IPS DF 4.7 (cell line): ENCODE data around the gene CAPN2.

Experiments used
- DNase-seq: peaks from one replicate; pipeline ENCODE4 v3.0.0-alpha.2; 2013; ENCODE audit warnings: low spot score; ENCODE audit errors: extremely low read depth

The CAPN2 gene

DNA sequence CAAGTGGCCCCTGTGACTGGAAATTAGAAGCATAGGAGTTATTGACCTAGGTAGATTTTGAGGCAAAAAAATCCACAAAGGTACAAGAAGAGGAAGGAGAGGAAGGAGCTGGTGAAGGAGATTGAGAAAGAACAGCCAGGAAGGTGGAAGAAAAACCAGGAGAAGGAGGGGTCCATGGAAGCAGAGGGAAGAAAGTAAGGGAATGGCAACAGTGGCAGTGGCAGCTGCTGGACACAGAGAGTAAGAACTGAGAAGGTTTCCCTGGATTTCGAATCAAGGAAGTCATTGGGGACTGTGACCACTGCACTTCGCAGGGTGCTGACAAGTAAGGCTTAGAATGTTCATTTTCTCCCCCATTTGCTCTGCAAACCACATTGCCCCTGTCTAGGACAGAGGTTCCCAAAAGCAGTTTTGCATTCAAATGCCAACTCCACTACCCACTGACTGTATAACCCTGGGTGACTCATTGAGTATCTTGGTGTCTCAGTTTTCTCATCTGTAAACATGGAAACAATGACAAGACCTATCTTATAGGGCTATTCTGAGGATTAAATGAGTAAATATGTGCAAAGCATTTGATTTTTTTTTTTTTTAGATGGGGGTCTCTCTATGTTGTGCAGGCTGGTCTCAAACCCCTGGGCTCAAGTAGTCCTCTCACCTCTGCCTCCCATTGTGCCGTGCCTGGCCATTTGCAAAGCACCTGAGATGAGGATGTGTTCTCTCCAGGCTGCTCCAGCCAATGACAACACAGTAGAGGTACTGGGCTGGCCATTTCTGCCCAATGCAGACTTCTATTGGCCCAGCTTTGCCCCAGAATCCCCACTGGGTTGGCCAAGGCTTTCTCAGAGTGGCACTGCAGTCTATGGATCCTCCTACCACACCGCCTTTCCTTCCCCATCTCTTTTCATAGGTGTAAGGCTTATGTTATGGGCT, 9.3 kb upstream of the CAPN2 start:
- no peak for DNase-seq

- no peak for DNase-seq
Measured at GRCh38 chr1:223703668-223704013, 8.7 kb upstream of the CAPN2 start.

- no peak for DNase-seq
Measured at GRCh38 chr1:223704921-223705878, 7.1 kb upstream of the CAPN2 start.

DNA sequence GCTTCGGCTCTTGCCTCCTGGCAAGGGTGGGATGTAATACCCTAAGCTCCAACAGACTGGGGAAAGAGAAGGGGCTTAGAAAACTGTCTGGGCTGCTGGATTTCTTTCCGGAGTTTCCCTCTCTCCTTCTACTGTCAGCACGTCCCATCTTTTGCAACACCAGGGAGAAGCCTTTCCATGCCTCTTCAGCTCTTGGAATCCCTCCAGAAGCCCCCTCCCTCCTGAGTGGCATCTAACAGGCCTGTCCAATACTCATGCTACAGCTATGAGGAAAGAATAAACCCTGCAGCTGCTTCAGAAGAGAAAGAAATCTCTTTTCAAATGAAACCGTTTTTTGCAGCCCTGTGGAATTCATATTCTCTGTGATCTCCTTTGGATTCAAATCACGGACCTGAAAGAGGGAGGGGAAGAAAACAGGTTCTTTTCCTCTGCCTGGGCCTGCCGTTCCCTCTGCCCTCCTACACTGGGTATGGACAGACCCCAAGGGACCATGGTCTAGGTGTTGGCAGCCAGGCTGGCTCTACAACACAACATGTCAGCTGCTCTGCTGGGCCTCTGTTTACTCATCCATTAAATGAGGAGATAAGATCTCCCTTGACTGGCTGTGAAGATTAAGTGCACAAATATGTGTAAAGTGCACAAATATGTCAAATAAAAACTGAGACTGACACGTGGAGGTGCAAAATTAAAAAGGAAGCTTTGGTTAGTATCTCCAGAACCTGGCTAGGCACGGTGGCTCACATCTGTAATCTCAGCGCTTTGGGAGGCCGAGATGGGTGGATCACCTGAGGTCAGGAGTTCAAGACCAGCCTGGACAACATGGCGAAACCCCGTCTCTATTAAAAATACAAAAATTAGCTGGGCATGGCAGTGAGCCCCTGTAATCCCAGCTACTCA, 6.0 kb upstream of the CAPN2 start:
- no peak for DNase-seq

DNA sequence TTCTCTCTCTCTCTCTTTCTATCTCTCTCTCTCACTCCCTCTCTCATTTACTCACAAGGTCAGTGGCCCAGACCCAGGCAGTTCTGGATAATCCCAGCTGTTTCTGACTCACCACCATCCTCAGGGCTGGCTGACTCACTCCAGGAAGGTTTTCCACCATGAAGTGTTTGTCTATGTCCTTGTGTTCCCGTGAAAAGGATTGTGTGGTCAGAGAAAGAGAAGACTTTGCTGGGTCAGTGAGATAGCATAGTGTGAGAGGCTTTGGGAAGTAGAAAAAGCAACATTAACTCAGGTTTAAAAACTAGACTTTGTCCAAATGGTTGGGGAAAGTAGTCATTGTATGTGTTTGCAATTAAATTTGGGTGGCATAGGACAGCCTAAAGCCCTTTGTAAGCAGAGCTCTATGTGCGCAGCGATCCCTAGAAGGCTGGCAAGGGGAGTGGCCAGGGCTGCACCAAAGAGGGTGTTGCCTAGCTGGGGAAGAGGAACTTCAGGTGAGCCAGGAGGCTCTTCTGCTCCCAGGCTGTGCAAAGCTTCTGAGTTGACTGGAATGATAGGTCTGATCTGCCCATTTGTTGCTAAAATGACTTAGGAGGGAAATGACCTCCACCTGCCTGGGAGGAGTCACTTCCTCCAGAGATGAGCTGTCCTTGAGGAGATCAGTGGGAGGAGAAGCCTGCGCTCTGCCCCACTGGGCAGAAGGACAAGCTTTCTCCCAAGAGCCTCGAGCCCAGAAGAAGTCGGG, 4.9 kb upstream of the CAPN2 start:
- DNase-seq, result no peak

- DNase-seq, result no peak
Measured at GRCh38 chr1:223708001-223708359, 4.4 kb upstream of the CAPN2 start.

DNA sequence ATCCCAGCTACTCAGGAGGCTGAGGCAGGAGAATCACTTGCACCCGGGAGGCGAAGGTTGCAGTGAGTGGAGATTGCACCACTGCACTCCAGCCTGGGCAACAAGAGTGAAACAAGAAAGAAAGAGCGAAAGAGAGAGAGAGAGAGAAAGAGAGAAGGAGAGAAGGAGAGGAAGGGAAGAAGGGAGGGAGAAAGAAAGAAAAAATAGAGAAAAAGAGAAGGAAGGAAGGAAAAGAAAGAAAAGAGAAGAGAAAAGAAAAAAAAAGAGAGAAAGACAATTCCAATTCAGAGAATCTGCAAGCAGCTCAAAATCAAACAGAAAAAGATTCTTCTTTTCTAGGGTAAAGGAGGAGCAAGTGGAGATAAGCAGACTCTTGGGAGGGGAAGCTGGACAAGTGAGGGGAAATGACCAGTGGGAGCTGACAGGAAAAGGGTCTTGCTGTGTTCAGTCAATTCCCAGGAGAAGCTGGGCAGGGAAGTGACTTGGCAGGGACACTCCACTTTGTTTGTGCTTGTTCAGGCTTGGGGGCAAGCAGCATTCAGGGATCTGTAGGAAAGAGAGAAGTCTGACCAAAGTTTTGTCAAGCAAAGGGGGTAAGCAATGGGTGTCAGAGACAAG, 3.6 kb upstream of the CAPN2 start:
- no peak for DNase-seq

DNA sequence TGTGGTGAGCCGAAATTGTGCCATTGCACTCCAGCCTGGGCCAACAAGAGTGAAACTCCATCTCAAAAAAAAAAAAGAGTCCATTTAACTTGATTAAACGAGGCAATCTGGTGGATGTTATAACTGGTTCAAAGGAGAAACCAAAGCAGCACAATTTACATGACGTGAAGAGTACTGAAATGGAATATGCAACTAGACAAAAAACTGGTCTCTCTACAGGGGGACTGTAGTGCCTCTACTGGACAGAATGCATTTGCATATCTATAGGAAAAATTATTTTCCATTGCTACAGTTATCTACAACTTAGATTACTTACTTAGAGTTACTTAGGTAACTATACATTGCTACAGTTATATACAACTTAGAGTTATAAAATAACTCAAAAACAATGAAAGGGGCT, 2.7 kb upstream of the CAPN2 start:
- no peak for DNase-seq

DNA sequence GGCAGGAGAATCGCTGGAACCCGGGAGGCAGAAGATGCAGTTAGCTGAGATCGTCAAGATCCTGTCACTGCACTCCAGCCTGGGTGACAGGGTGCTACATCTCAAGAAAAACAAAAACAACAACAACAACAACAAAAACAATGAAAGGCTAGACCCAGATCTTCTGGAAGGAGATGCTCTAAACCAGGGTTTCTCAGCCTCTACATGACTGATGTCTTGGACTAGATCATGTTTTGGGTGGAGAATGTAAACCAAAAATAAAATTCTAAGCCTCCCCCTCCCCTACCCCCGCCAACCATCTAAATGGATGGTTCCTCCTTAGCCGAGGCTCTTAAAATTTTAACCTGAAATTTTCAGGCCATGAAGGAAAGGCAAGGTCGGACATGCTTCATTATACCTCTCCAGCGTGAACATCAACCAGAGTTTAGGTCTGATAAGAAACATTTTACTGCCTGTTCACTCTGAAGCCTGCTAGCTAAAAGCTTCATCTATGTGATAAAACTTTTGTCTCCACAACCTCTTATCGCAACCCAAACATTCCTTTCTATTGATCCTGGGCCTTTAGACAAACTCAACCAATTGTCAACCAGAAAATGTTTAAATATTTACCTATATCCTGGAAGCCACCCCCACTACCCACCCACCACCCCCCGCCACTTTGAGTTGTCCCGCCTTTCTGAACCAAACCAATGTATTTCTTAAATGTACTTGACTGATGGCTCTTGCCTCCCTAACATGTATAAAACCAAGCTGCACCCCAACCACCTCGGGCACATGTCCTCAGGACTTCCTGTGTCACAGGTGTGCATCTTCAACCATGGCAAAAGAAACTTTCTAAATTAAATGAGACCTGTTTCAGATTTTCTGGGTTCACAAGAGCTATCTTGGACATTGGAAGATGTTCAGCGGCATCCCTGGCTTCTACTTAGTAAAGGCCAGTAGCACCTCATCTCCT, 1.9 kb upstream of the CAPN2 start:
- no peak for DNase-seq

DNA sequence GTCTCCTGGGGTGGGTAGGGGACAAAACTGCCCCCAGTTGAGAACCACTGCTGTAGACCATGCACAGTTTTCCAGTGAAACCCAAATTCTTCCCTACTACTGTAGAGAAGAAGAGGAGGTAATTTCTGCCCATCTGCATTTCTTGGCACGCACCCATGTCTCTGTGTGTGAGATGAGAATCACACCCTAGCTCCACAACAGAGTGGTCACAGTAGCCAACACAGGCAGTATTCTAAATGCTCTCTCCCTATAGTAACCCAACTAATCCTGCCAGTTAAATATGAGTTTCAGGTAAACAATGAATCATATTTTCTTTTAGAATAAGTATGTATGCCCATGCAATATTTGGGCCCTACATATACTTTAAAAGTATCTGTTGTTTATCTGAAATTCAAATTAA, 1.2 kb upstream of the CAPN2 start:
- no peak for DNase-seq

- DNase-seq, result no peak
Measured at GRCh38 chr1:223711747-223712193, 569 bp upstream of the CAPN2 start.

GRCh38 chr1:223712850-223713474, 623 bp downstream of the CAPN2 start:
- no peak for DNase-seq

DNA sequence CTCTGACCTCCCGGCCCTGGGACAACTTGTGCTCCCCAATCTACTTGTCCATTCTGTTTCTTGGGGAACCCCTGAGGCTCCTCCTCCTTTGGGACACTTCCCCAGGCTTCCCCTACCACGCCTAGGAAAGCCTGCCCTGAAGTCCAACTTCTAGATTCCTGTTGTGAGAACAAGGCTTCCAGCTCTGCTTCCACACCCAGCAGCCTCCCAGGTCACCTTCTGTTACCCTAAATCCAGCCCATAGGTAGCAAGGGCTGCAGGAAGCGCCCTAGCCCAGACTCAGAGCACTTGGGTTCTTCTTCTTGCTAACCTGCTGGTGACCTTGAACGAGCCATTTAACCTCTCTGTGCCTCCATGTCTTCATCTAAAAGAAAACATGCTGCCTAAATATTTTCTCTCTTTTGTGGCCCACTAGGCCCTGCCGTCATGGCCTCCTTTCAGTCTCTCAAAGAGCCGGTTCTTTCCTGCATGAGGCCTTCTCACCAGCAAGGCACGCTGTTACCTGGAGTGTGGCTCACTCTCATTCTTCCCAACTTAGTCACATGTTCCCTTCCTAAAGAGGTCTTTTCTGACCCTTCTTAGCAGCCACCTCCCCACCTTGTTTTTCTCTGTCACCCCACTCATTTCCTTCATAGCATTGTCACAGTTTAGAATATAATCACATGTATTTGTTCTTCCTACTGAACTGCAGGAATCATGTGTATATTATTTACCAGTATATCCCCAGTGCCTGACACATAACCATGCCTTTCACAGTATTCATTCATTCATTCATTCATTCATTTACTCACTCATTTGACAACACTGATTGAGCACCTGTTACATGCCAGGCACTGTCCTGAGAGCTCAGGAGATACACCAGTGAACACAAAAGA, 1.4 kb downstream of the CAPN2 start:
- no peak for DNase-seq

DNA sequence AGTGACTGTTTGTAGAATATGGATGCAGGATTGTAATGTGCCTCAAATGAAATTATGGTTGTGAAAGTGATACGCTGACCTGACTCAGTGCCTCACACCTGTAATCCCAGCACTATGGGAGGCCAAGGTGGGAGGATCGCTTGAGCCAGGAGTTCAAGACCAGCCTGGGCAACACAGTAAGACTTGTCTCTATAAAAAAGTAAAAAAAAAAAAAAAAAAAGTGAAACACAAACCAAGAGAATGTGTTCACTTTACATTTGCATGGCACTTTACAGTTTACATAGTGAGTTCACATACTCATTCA, 2.0 kb downstream of the CAPN2 start:
- DNase-seq, result no peak

DNA sequence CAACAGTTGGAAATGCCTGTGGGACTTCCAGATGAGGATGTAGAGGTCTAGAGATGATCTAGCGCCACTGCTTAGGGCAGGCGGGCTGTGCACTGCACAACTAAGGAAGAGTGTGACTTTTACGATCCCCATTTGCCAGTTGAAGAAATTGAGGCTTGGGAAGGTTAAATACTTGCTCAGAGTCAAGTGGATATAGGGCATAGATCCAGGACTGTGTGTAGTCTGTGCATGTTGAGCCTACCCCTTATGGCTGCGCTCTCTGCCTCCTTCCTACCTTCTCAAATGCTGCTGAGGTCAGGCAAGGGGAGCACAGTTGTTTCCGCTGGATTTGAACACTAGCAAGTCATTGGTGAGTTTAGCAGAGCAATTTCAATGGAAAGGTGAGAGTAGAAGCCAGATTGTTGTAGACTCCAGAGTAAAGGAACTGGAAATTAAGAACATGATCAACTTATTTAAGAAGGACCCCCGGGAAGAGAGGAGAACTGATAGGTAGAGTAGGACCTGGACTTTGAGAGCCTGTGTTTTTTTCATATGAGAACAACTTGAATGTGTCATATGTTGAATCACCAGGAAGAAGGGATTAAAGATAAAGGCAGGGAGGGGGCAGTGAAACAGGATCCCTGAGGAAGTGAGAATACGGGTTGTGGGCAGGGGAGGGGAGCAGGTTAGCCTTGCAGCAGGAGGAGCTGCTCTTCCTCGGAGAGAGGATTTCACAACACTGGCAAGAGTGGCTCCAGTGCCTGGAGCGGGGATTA, 2.7 kb downstream of the CAPN2 start:
- DNase-seq, result no peak

DNA sequence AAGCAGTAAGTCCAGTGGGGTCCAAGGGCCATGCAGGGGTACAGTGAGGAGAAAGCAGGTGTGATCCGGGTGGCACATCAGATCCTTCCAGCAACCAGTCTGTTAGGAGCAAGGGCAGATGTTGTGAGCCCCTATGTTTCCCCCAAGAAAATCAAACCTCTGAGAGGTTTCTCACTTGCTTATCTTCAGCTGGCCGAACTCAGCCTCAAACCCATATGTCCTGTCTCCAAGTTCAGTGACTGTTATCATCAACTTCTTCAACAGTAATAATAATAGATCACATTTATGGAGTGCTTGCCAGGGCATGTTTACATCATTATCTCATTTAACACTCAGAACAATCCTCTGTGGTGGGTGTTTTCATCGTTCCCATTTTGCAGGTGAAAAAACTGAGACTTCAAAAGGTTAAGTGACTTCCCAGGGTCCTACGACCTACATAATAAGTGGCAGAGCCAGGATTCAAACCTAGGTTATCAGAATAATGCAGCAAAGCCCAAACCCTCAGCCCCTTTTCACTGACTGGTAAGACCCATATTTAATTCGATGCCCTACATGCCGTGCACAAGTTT, 3.3 kb downstream of the CAPN2 start:
- DNase-seq, result no peak
